K562 (cell line): Measurements from ENCODE around the gene ZNF407. TPM values are rescaled to one million over a fixed set of nuclear protein-coding genes. Genes with fewer than 3 reads are reported as not detected.

Experiments
- ATAC-seq: fragments of 200-7000 bp; cut with Tn5 transposase; 3 replicates; pipeline ENCODE4 v1.9.1; 2020; ENCODE audit warnings: moderate library complexity
- BruUV-seq: library from RNA; stranded (reverse); fragments of 400-500 nt; replicated peaks from 2 replicates; lab custom pipeline; 2021; lab: Mats Ljungman, UMichigan
- CTCF ChIA-PET: fragments of 300-600 bp; formaldehyde crosslinking; extraction: SDS; loops from one replicate; lab custom pipeline; 2021; ENCODE audit warnings: low intra/inter-chr PET ratio; lab: Yijun Ruan, JAX
- POLR2A ChIA-PET: fragments of 300-600, 350-650 bp; sonication (Branson Sonifier 250); formaldehyde crosslinking; extraction: SDS; loops from one replicate; lab custom pipeline; 2021; ENCODE audit warnings: antibody characterized with exemption, inconsistent platforms; lab: Yijun Ruan, JAX
- DNase-seq, 4 experiments: peaks; one replicate each; pipeline versions ENCODE4 v3.0.0 to v3.0.0-alpha.2; 2011 to 2018; ENCODE audit warnings: low spot score in 3 of 4, mixed read lengths in 3 of 4; ENCODE audit errors: extremely low read depth in 1 of 4
- FAIRE-seq: peaks from 2 replicates; lab custom pipeline; 2011; peaks lifted over from hg19 to GRCh38; lab: Jason Lieb, UNC
- H2AFZ ChIP-seq: 2 replicates; pipeline ENCODE4 v1.6.0; 2011; ENCODE audit warnings: low read depth, low read length, control low read depth, inconsistent platforms
- H3K27ac ChIP-seq: fragments of 200-600 bp; 3 replicates; pipeline ENCODE4 v1.8.0; 2011; ENCODE audit warnings: low read depth, mild to moderate bottlenecking, control low read depth, inconsistent platforms, low read length, moderate library complexity, mixed read lengths; ENCODE audit errors: extremely low read depth
- H3K27me3 ChIP-seq, 2 experiments: fragments of 300-600 bp in 1 of 2; 2 replicates in 1 of 2; 3 replicates in 1 of 2; pipeline versions ENCODE4 v1.6.0 to v1.8.0; 2011; ENCODE audit warnings: inconsistent platforms in 2 of 2, low read length in 2 of 2, mild to moderate bottlenecking in 1 of 2, mixed read lengths in 1 of 2, moderate library complexity in 1 of 2; ENCODE audit not compliant: control insufficient read depth in 2 of 2, insufficient read depth in 2 of 2
- H3K36me3 ChIP-seq: fragments of 300-600 bp; 3 replicates; pipeline ENCODE4 v1.8.0; 2011; ENCODE audit warnings: mild to moderate bottlenecking, low read length, inconsistent platforms; ENCODE audit not compliant: control insufficient read depth, insufficient read depth
- H3K4me1 ChIP-seq, 2 experiments: fragments of 200-600 bp in 1 of 2; replicated peaks in 1 of 2; 2 replicates in 1 of 2; 3 replicates in 1 of 2; pipeline versions ENCODE4 v1.5.1 to v1.8.0; 2011; ENCODE audit warnings: inconsistent platforms in 2 of 2, low read length in 2 of 2, mild to moderate bottlenecking in 1 of 2, mixed read lengths in 1 of 2, moderate library complexity in 1 of 2; ENCODE audit not compliant: control insufficient read depth in 2 of 2, insufficient read depth in 2 of 2
- H3K4me2 ChIP-seq: 2 replicates; pipeline ENCODE4 v1.6.1; 2011; ENCODE audit warnings: low read length, control low read depth, inconsistent platforms, mixed read lengths; ENCODE audit not compliant: insufficient read depth
- H3K4me3 ChIP-seq: fragments of 200-600 bp; sonication (generic), shearing (Covaris generic); 2 replicates; pipeline ENCODE4 v1.5.1; 2016; ENCODE audit warnings: control low read depth, inconsistent platforms
- H3K79me2 ChIP-seq: fragments of 200-600 bp; 3 replicates; pipeline ENCODE4 v1.8.0; 2011; ENCODE audit warnings: low read length, inconsistent platforms; ENCODE audit not compliant: control insufficient read depth, insufficient read depth
- H3K9ac ChIP-seq, 2 experiments: 2 replicates each; pipeline versions ENCODE4 v1.6.0 to v1.6.1; 2011; ENCODE audit warnings: low read depth in 2 of 2, low read length in 2 of 2, control low read depth in 1 of 2, inconsistent platforms in 1 of 2, mild to moderate bottlenecking in 1 of 2, mixed read lengths in 1 of 2; ENCODE audit not compliant: insufficient read depth in 1 of 2
- H3K9me1 ChIP-seq: one replicate; pipeline ENCODE4 v1.6.0; 2011; ENCODE audit warnings: inconsistent platforms, mild to moderate bottlenecking, low read length, moderate library complexity; ENCODE audit not compliant: control insufficient read depth, insufficient read depth
- H3K9me3 ChIP-seq: replicated peaks from 2 replicates; pipeline ENCODE4 v1.5.1; 2011; ENCODE audit warnings: low read depth, low read length, inconsistent platforms; ENCODE audit not compliant: control insufficient read depth, insufficient read depth
- H4K20me1 ChIP-seq: replicated peaks from 2 replicates; pipeline ENCODE4 v1.6.1; 2011; ENCODE audit warnings: low read length, inconsistent platforms, mixed read lengths; ENCODE audit not compliant: control insufficient read depth, insufficient read depth
- DDX20 ChIP-seq: fragments of 450-650 bp; IDR thresholded peaks from 2 replicates; pipeline ENCODE4 v1.6.1; 2016; ENCODE audit warnings: missing genetic modification characterization, low read depth, mild to moderate bottlenecking, missing compliant biosample characterization, moderate library complexity
- ELF1 ChIP-seq: fragments of 200-800 bp; sonication (Bioruptor generic); IDR thresholded peaks from 2 replicates; pipeline ENCODE4 v1.6.1; 2016; ENCODE audit warnings: missing genetic modification characterization, missing compliant biosample characterization
- ILK ChIP-seq: fragments of 450-650 bp; IDR thresholded peaks from 2 replicates; pipeline ENCODE4 v1.6.1; 2016; ENCODE audit warnings: missing genetic modification characterization, low read depth, mild to moderate bottlenecking, missing compliant biosample characterization, moderate library complexity, borderline replicate concordance
- KLF6 ChIP-seq: fragments of 250-450 bp; sonication (Bioruptor Pico); IDR thresholded peaks from 2 replicates; pipeline ENCODE4 v1.4.0; 2020; ENCODE audit warnings: mild to moderate bottlenecking, moderate library complexity, borderline replicate concordance
- NELFE ChIP-seq: IDR thresholded peaks from 2 replicates; pipeline ENCODE4 v1.6.1; 2011; ENCODE audit warnings: mild to moderate bottlenecking; ENCODE audit not compliant: insufficient read depth, insufficient read length
- PHF21A ChIP-seq: fragments of 450-650 bp; IDR thresholded peaks from 2 replicates; pipeline ENCODE4 v1.6.1; 2017; ENCODE audit warnings: low read depth, borderline replicate concordance
- RBM39 ChIP-seq: fragments of 200-400 bp; formaldehyde crosslinking; optimal IDR thresholded peaks from 2 replicates; pipeline ENCODE3; 2018; ENCODE audit warnings: low read depth, low read length
- SMARCA5 ChIP-seq: fragments of 450-650 bp; IDR thresholded peaks from 2 replicates; pipeline ENCODE4 v1.6.1; 2016
- ZFP30 ChIP-seq: fragments of 250-450 bp; sonication (Bioruptor Pico); IDR thresholded peaks from 2 replicates; pipeline ENCODE4 v1.8.0; 2022; ENCODE audit warnings: moderate library complexity, mild to moderate bottlenecking, inconsistent platforms, borderline replicate concordance
- ZNF668 ChIP-seq: fragments of 250-450 bp; sonication (Bioruptor Pico); IDR thresholded peaks from 2 replicates; pipeline ENCODE4 v1.8.0; 2022; ENCODE audit warnings: mild to moderate bottlenecking, inconsistent platforms
- WGBS: fragments of 100-300 bp; shearing (Covaris generic); methylation state at CpG from one replicate; pipeline ENCODE4 v1.1.6; 2016; ENCODE audit warnings: low coverage, mixed read lengths; ENCODE audit not compliant: insufficient coverage; ENCODE audit errors: missing lambda C conversion rate; 5-methylcytosine and 5-hydroxymethylcytosine counted together
- in situ Hi-C: fragments of 300-500 bp; cut with MboI; formaldehyde crosslinking; loops from 4 replicates; pipeline ENCODE4 v1.15.0; 2018; ENCODE audit warnings: inconsistent platforms, mixed read lengths
- intact Hi-C: fragments of 100-400 bp; cut with micrococcal nuclease; formaldehyde crosslinking; loops from 2 replicates; pipeline ENCODE4 v1.14.2; 2022
- polyA plus RNA-seq, 8 experiments: library from polyadenylated mRNA; depleted of rRNA in 4 of 8; stranded (reverse) in 5 of 8; unstranded in 3 of 8; fragments of >200 nt; fragmentation: Nextera tagmentation in 2 of 8; fragmentation: Illumina TruSeq in 1 of 8; extraction: Ambion mirVana in 2 of 8; extraction: Trizol in 1 of 8; gene quantifications; 2 replicates each; pipeline versions ENCODE4 v1.2.1 to v1.2.3, GENCODE V29; 2011 to 2014; ENCODE audit warnings: inconsistent platforms in 1 of 8, missing spikeins in 1 of 8
- total RNA-seq, 7 experiments: library from RNA; depleted of rRNA in 6 of 7; stranded (reverse); fragments of >200 nt in 6 of 7; fragmentation: Illumina TruSeq in 2 of 7; extraction: Trizol in 2 of 7; gene quantifications; 2 replicates each; pipeline versions ENCODE4 v1.2.1 to v1.2.3, GENCODE V29; 2011 to 2021; ENCODE audit warnings: low replicate concordance in 1 of 7

Gene ZNF407
- total and polyA plus RNA-seq, 9 of the 15 experiments (the other 6 are each of a cell fraction or from before 2014, with no cell fraction given): 0.21 to 5.4 (median 2.3) TPM

DNA sequence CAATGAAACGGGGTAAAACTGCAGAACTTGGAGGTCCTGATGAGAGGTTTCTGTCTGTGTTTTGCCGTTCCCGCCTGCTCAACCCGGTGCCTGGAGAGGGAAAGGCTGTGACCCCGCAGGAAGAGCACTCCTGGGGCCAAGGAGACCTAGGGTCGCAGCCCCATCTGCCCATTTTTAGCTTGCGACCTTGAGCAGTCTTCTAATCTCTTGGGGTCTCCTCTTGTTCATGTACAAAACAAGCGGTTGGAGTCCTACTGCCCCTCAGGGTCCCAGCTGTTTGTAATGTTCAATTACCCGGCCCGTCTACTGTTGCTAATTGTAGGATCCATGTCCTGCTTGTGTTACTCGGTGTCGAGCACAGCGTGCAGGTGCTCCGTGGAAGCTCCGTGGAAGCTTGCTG is 506.8 kb downstream of the ZNF407 start:
- DNase-seq (no peak), FAIRE-seq (no peak), ATAC-seq (no peak)
- Histone ChIP-seq H3K27ac (no peak overlapping the region), H3K4me2 (no peak overlapping the region), H3K4me1 (no peaks in the 10 kb centered on the region), H3K9me3 (no peaks in the 10 kb centered on the region), H3K79me2 (no peaks in the 10 kb centered on the region), H3K36me3 (no peaks in the 10 kb centered on the region), H3K9me1 (no peaks in the 10 kb centered on the region), H4K20me1 (no peaks in the 10 kb centered on the region), H3K9ac (no peak overlapping the region), H3K4me3 (no peak overlapping the region), H3K27me3 (peaks cover 6 to 47% of the 10 kb centered on the region in 2 experiments), H2AFZ (no peak overlapping the region)
- WGBS: 2% methylated on average over 11 of the region's 15 CpGs
- TF ChIP-seq ILK (tag) (no peak), ZFP30 (no peak), SMARCA5 (no peak)
- ChIA-PET CTCF (no interaction called here), POLR2A (interaction anchor here (0.5 kb wide), 1 partner anchor 1039 kb away, joined by 4 read pairs; no protein-coding TSS in a partner anchor)
- intact Hi-C loops (no loop called here), in situ Hi-C loops (no loop called here)
- BruUV-seq: no TSS peak

GRCh38 chr18:75105551-75106254 is 508.0 kb downstream of the ZNF407 start:
- Histone ChIP-seq H3K9me1 (no peaks in the 10 kb centered on the region), H3K4me1 (no peaks in the 10 kb centered on the region), H3K36me3 (no peaks in the 10 kb centered on the region), H3K9me3 (no peaks in the 10 kb centered on the region), H3K9ac (no peak overlapping the region), H3K4me3 (no peak overlapping the region), H3K27me3 (peaks cover 6 to 55% of the 10 kb centered on the region in 2 experiments), H3K4me2 (no peak overlapping the region), H4K20me1 (no peaks in the 10 kb centered on the region), H3K27ac (no peak overlapping the region), H2AFZ (no peak overlapping the region), H3K79me2 (no peaks in the 10 kb centered on the region)
- in situ Hi-C loops: no loop called here
- ChIA-PET POLR2A (no interaction called here), CTCF (no interaction called here)
- 3% methylated on average over 10 of the region's 15 CpGs for WGBS
- intact Hi-C loops: no loop called here
- ATAC-seq: no peak
- no peak for TF ChIP-seq PHF21A
- no peak for TF ChIP-seq ELF1 (tag)
- no peak for TF ChIP-seq NELFE
- no peak for TF ChIP-seq DDX20 (tag)
- no peak for TF ChIP-seq RBM39
- no peak for TF ChIP-seq ZNF668 (CRISPR knock-in tag)
- TF ChIP-seq KLF6 (CRISPR knock-in tag): no peak
- no peak for DNase-seq
- FAIRE-seq: no peak
- no TSS peak for BruUV-seq
